GM21717 (cell line): ENCODE measurements around the gene UBAC1.

Source experiments
- ATAC-seq: cut with Tn5 transposase; IDR thresholded peaks from one replicate; pipeline ENCODE4 v1.9.1; 2021; ENCODE audit warnings: mild to moderate bottlenecking, moderate library complexity; ENCODE audit not compliant: unreplicated experiment

The UBAC1 gene

GRCh38 chr9:135961277-135961715 lies at the start of gene UBAC1:
Gene UBAC1, minus strand, starts transcription at chr9:135961373. Its CDS starts 211 bp downstream, at chr9:135961162.
- peak; percentile 66 for ATAC-seq

- no peak for ATAC-seq
These were observed 49.6 kb upstream of the UBAC1 start for GRCh38 chr9:136010615-136011361.

GRCh38 chr9:136010176-136010575 lies 49.0 kb upstream of the UBAC1 start:
- no peak for ATAC-seq

GRCh38 chr9:136009516-136009915 lies 48.3 kb upstream of the UBAC1 start:
- no peak for ATAC-seq

- ATAC-seq, result no peak
These were observed 47.5 kb upstream of the UBAC1 start for GRCh38 chr9:136008693-136008997.

- no peak for ATAC-seq
These were observed 46.9 kb upstream of the UBAC1 start for GRCh38 chr9:136007934-136008692.

GRCh38 chr9:136007276-136007933 lies 46.2 kb upstream of the UBAC1 start:
- no peak for ATAC-seq

- no peak for ATAC-seq
These were observed 45.0 kb upstream of the UBAC1 start for GRCh38 chr9:136006169-136006568.

GRCh38 chr9:136004712-136005111 lies 43.5 kb upstream of the UBAC1 start:
- ATAC-seq, result no peak

- ATAC-seq, result no peak
These were observed 43.0 kb upstream of the UBAC1 start for GRCh38 chr9:136004219-136004618.

- no peak for ATAC-seq
These were observed 42.4 kb upstream of the UBAC1 start for GRCh38 chr9:136003411-136004218.

GRCh38 chr9:136002881-136003280 lies 41.7 kb upstream of the UBAC1 start:
- ATAC-seq, result no peak

GRCh38 chr9:136002215-136002614 lies 41.0 kb upstream of the UBAC1 start:
- no peak for ATAC-seq

- ATAC-seq, result no peak
These were observed 40.1 kb upstream of the UBAC1 start for GRCh38 chr9:136001231-136001630.

GRCh38 chr9:135998410-135999071 lies 37.4 kb upstream of the UBAC1 start:
- ATAC-seq, result no peak

- ATAC-seq, result no peak
These were observed 36.8 kb upstream of the UBAC1 start for GRCh38 chr9:135998016-135998380.

GRCh38 chr9:135997090-135998015 lies 36.2 kb upstream of the UBAC1 start:
- no peak for ATAC-seq

GRCh38 chr9:135995816-135996215 lies 34.6 kb upstream of the UBAC1 start:
- no peak for ATAC-seq

GRCh38 chr9:135994501-135995192 lies 33.5 kb upstream of the UBAC1 start:
- no peak for ATAC-seq
